Smooth muscle cell (in vitro differentiated cells): ENCODE data around the gene VPS16. TPM values are rescaled to one million over a fixed set of nuclear protein-coding genes. Genes with fewer than 3 reads are reported as not detected.

Source experiments
- DNase-seq: peaks from one replicate; lab custom pipeline; 2025; ENCODE audit not compliant: unreplicated experiment; lab: John Stamatoyannopoulos, UW
- H2AFZ ChIP-seq: fragments of 200-600 bp; sonication (generic); 2 replicates; pipeline ENCODE4 v1.6.0; 2016; ENCODE audit warnings: antibody characterized with exemption, low read depth, mild to moderate bottlenecking
- H3F3A ChIP-seq: fragments of 200-600 bp; sonication (generic); 2 replicates; pipeline ENCODE4 v1.6.0; 2017; ENCODE audit warnings: antibody characterized with exemption, low read depth
- H3K27ac ChIP-seq: fragments of 200-600 bp; sonication (generic); 2 replicates; pipeline ENCODE4 v1.5.1; 2016; ENCODE audit warnings: low read depth, mild to moderate bottlenecking
- H3K27me3 ChIP-seq: fragments of 200-600 bp; sonication (generic); 2 replicates; pipeline ENCODE4 v1.6.1; 2016; ENCODE audit warnings: low read depth, mild to moderate bottlenecking
- H3K36me3 ChIP-seq: fragments of 200-600 bp; sonication (generic); 2 replicates; pipeline ENCODE4 v1.5.1; 2016; ENCODE audit warnings: low read depth
- H3K4me1 ChIP-seq: fragments of 200-600 bp; sonication (generic); 2 replicates; pipeline ENCODE4 v1.5.1; 2016; ENCODE audit warnings: low read depth
- H3K4me2 ChIP-seq: fragments of 200-600 bp; sonication (generic); 2 replicates; pipeline ENCODE4 v1.6.0; 2016; ENCODE audit warnings: mild to moderate bottlenecking
- H3K4me3 ChIP-seq: fragments of 200-600 bp; sonication (generic); 2 replicates; pipeline ENCODE4 v1.5.1; 2016; ENCODE audit warnings: mild to moderate bottlenecking
- H3K79me2 ChIP-seq: fragments of 200-600 bp; sonication (generic); 2 replicates; pipeline ENCODE4 v1.6.0; 2016; ENCODE audit warnings: low read depth, mild to moderate bottlenecking
- H3K9ac ChIP-seq: fragments of 200-600 bp; sonication (generic); 2 replicates; pipeline ENCODE4 v1.6.0; 2016; ENCODE audit warnings: low read depth
- H3K9me3 ChIP-seq: fragments of 200-600 bp; sonication (generic); replicated peaks from 2 replicates; pipeline ENCODE4 v1.5.1; 2016; ENCODE audit warnings: low read depth
- H4K20me1 ChIP-seq: fragments of 200-600 bp; sonication (generic); 2 replicates; pipeline ENCODE4 v1.6.0; 2016; ENCODE audit warnings: low read depth
- CTCF ChIP-seq: fragments of 200-600 bp; sonication (generic); IDR thresholded peaks from 2 replicates; pipeline ENCODE4 v1.5.1; 2017; ENCODE audit warnings: borderline replicate concordance, mild to moderate bottlenecking, antibody characterized with exemption; ENCODE audit not compliant: insufficient read depth, poor library complexity, severe bottlenecking
- WGBS: methylation state at CpG from one replicate; pipeline ENCODE4 v1.1.7; 2016; ENCODE audit warnings: low lambda C conversion rate; 5-methylcytosine and 5-hydroxymethylcytosine counted together
- polyA plus RNA-seq: library from polyadenylated mRNA; unstranded; fragments of >200 nt; fragmentation: Nextera tagmentation; extraction: Ambion mirVana; gene quantifications from 2 replicates; pipeline ENCODE4 v1.2.1, GENCODE V29; 2016
- total RNA-seq: library from RNA; depleted of rRNA; stranded (reverse); fragments of >200 nt; gene quantifications from 2 replicates; pipeline ENCODE4 v1.2.3, GENCODE V29; 2014

The VPS16 gene
- total and polyA plus RNA-seq, 2 experiments from 2014 or later, result 26.3 to 36.9 TPM

GRCh38 chr20:2899243-2899642, 58.7 kb downstream of the VPS16 start:
- Histone ChIP-seq H3K27me3 (no peaks in the 10 kb centered on the region), H3K4me2 (no peak overlapping the region), H3K79me2 (peaks cover 57% of the 10 kb centered on the region), H3F3A (no peaks in the 10 kb centered on the region), H3K9me3 (no peaks in the 10 kb centered on the region), H3K4me1 (no peaks in the 10 kb centered on the region), H3K9ac (no peak overlapping the region), H3K36me3 (no peaks in the 10 kb centered on the region), H2AFZ (no peak overlapping the region), H3K4me3 (no peak overlapping the region), H3K27ac (no peak overlapping the region), H4K20me1 (peaks cover 61% of the 10 kb centered on the region)
- TF ChIP-seq CTCF, result no peak
- DNase-seq, result no peak
- WGBS, result 96% methylated on average over 3 of the region's 3 CpGs

GRCh38 chr20:2900845-2901592, 60.5 kb downstream of the VPS16 start:
- peaks cover 41% of the 10 kb centered on the region for H3K79me2 ChIP-seq
- H3K27ac ChIP-seq, result no peak overlapping the region
- no peak for DNase-seq
- H3F3A ChIP-seq, result no peaks in the 10 kb centered on the region
- no peak overlapping the region for H3K4me3 ChIP-seq
- TF ChIP-seq CTCF, result no peak
- H3K4me2 ChIP-seq, result no peak overlapping the region
- H3K4me1 ChIP-seq, result no peaks in the 10 kb centered on the region
- no peaks in the 10 kb centered on the region for H3K27me3 ChIP-seq
- no peak overlapping the region for H3K9ac ChIP-seq
- H3K36me3 ChIP-seq, result no peaks in the 10 kb centered on the region
- H4K20me1 ChIP-seq, result peaks cover 66% of the 10 kb centered on the region
- no peaks in the 10 kb centered on the region for H3K9me3 ChIP-seq
- WGBS, result 97% methylated on average over 11 of the region's 11 CpGs
- no peak overlapping the region for H2AFZ ChIP-seq

GRCh38 chr20:2902291-2902690, 61.7 kb downstream of the VPS16 start:
- peaks cover 78% of the 10 kb centered on the region for H4K20me1 ChIP-seq
- H3K4me3 ChIP-seq, result no peak overlapping the region
- no peak for DNase-seq
- H3K9me3 ChIP-seq, result no peaks in the 10 kb centered on the region
- H3K4me1 ChIP-seq, result no peaks in the 10 kb centered on the region
- no peaks in the 10 kb centered on the region for H3F3A ChIP-seq
- no peaks in the 10 kb centered on the region for H3K36me3 ChIP-seq
- WGBS, result 63% methylated on average over 1 of the region's 1 CpG
- H3K9ac ChIP-seq, result no peak overlapping the region
- TF ChIP-seq CTCF, result no peak
- H2AFZ ChIP-seq, result no peak overlapping the region
- no peak overlapping the region for H3K27ac ChIP-seq
- H3K4me2 ChIP-seq, result no peak overlapping the region
- peaks cover 40% of the 10 kb centered on the region for H3K79me2 ChIP-seq
- no peaks in the 10 kb centered on the region for H3K27me3 ChIP-seq

DNA sequence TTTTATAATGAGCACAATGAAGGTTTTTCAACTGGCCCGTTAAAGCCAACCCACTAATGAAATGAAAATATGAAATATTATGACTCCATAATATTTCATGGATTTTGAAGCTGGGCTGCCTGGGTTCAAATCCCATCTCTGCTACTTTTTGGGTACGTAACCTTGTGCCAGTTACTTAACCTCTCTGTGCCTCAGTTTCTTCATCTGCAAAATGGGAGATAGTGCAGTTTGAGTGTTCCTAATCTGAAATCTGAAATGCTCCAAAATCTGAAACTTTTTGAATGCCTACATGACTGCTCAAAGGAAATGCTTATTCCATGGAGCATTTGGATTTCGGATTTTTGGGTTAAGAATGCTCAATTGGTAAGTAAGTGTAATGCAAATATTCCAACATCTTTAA, 62.3 kb downstream of the VPS16 start:
- TF ChIP-seq CTCF, result no peak
- H2AFZ ChIP-seq, result no peak overlapping the region
- peaks cover 36% of the 10 kb centered on the region for H3K79me2 ChIP-seq
- H3K4me1 ChIP-seq, result no peaks in the 10 kb centered on the region
- H3K27ac ChIP-seq, result no peak overlapping the region
- no peaks in the 10 kb centered on the region for H3K27me3 ChIP-seq
- H4K20me1 ChIP-seq, result peaks cover 79% of the 10 kb centered on the region
- no peaks in the 10 kb centered on the region for H3F3A ChIP-seq
- no peaks in the 10 kb centered on the region for H3K9me3 ChIP-seq
- H3K4me2 ChIP-seq, result no peak overlapping the region
- no peaks in the 10 kb centered on the region for H3K36me3 ChIP-seq
- no peak overlapping the region for H3K4me3 ChIP-seq
- 98% methylated on average over 3 of the region's 3 CpGs for WGBS
- no peak overlapping the region for H3K9ac ChIP-seq
- no peak for DNase-seq
